Stimulated activated CD8-positive, alpha-beta memory T cell treated with anti-CD3 and anti-CD28 coated beads, Interleukin-7, amount 100 ng/mL, for 4 hours (primary cell): ENCODE measurements around the gene CCDC170.
"Not testable (repeated sequence)": the region's sequence is repeated elsewhere in the genome, so short reads cannot be mapped to it uniquely, and the experiment has no call there.

Experiments
- DNase-seq, 2 donors: peaks; one replicate each; pipeline ENCODE4 v3.0.0-alpha.2; 2020; ENCODE audit warnings: low read depth in 2 of 2

Gene CCDC170

GRCh38 chr6:151493804-151494234, at the start of gene CCDC170:
Gene CCDC170, plus strand, starts transcription at chr6:151494017. Its CDS starts 112 bp downstream, at chr6:151494129.
- no peak for DNase-seq

GRCh38 chr6:151445482-151445881, 48.3 kb upstream of the CCDC170 start:
- DNase-seq = no peak

- DNase-seq = no peak
Observed at GRCh38 chr6:151447237-151447636, 46.6 kb upstream of the CCDC170 start.

- no peak for DNase-seq
Observed at GRCh38 chr6:151448623-151449022, 45.2 kb upstream of the CCDC170 start.

GRCh38 chr6:151450928-151451327, 42.9 kb upstream of the CCDC170 start:
- DNase-seq = not testable (repeated sequence)

- no peak for DNase-seq
Observed at GRCh38 chr6:151451417-151451949, 42.3 kb upstream of the CCDC170 start.

GRCh38 chr6:151451950-151452749, 41.7 kb upstream of the CCDC170 start, which contains the start of gene RMND1:
Gene RMND1, minus strand, starts transcription at chr6:151452126. Its CDS starts 6,315 bp downstream, at chr6:151445811.
- peak; percentile 99 to 100 for DNase-seq

GRCh38 chr6:151452750-151453427, 40.9 kb upstream of the CCDC170 start:
- DNase-seq = no peak

GRCh38 chr6:151455751-151456398, 37.9 kb upstream of the CCDC170 start:
- DNase-seq = not testable (repeated sequence)

GRCh38 chr6:151461673-151462072, 32.1 kb upstream of the CCDC170 start:
- DNase-seq = no peak

- no peak for DNase-seq
Observed at GRCh38 chr6:151464702-151465101, 29.1 kb upstream of the CCDC170 start.

- DNase-seq = peak in 1 of 2 donors; percentile 22
Observed at GRCh38 chr6:151475653-151476523, 17.9 kb upstream of the CCDC170 start.

- no peak for DNase-seq
Observed at GRCh38 chr6:151477726-151478125, 16.1 kb upstream of the CCDC170 start.

GRCh38 chr6:151478670-151479069, 15.1 kb upstream of the CCDC170 start:
- DNase-seq = no peak

GRCh38 chr6:151481786-151482185, 12.0 kb upstream of the CCDC170 start:
- DNase-seq = no peak

- no peak for DNase-seq
Observed at GRCh38 chr6:151482290-151482689, 11.5 kb upstream of the CCDC170 start.

- DNase-seq = no peak
Observed at GRCh38 chr6:151483994-151484393, 9.8 kb upstream of the CCDC170 start.

GRCh38 chr6:151488226-151488625, 5.6 kb upstream of the CCDC170 start:
- DNase-seq = no peak

GRCh38 chr6:151490996-151491395, 2.8 kb upstream of the CCDC170 start:
- no peak for DNase-seq

- DNase-seq = no peak
Observed at GRCh38 chr6:151493161-151493803, 535 bp upstream of the CCDC170 start.
